Type B pancreatic cell (in vitro differentiated cells): ENCODE measurements around the gene GNAS. TPM values are rescaled to one million over a fixed set of nuclear protein-coding genes. Genes with fewer than 3 reads are reported as not detected.

Experiments used
- DNase-seq: peaks from one replicate; pipeline ENCODE4 v3.0.0; 2021; ENCODE audit warnings: mixed read lengths; ENCODE audit not compliant: unreplicated experiment; ENCODE audit errors: extremely low spot score
- H3K27ac Mint-ChIP-seq: 2 replicates; pipeline ENCODE4 v1.8.0; 2021; ENCODE audit warnings: mild to moderate bottlenecking, mixed read lengths
- H3K27me3 Mint-ChIP-seq: 2 replicates; pipeline ENCODE4 v1.8.0; 2021; ENCODE audit warnings: mixed read lengths
- H3K36me3 Mint-ChIP-seq: 2 replicates; pipeline ENCODE4 v1.8.0; 2021; ENCODE audit warnings: mixed read lengths
- H3K4me1 Mint-ChIP-seq: one replicate; pipeline ENCODE4 v1.8.0; 2021; ENCODE audit warnings: mixed read lengths; ENCODE audit not compliant: unreplicated experiment
- H3K4me3 Mint-ChIP-seq: 2 replicates; pipeline ENCODE4 v1.8.0; 2021; ENCODE audit warnings: mild to moderate bottlenecking, mixed read lengths
- H3K9me3 Mint-ChIP-seq: 2 replicates; pipeline ENCODE4 v1.8.0; 2021; ENCODE audit warnings: mixed read lengths
- total RNA-seq: library from RNA; stranded (reverse); gene quantifications from 2 replicates; pipeline ENCODE4 v1.2.1, GENCODE V29; 2021; ENCODE audit warnings: low replicate concordance
- TF ChIP-seq, protein P1 (sequence below): fragments of 200-600 bp; sonication (generic); conservative IDR thresholded peaks from 2 replicates; pipeline ENCODE4 v1.5.0; 2021; ENCODE audit warnings: antibody characterized with exemption, mild to moderate bottlenecking

The GNAS gene
- total RNA-seq, 1 donor from 2014 or later = 1,406 TPM

DNA sequence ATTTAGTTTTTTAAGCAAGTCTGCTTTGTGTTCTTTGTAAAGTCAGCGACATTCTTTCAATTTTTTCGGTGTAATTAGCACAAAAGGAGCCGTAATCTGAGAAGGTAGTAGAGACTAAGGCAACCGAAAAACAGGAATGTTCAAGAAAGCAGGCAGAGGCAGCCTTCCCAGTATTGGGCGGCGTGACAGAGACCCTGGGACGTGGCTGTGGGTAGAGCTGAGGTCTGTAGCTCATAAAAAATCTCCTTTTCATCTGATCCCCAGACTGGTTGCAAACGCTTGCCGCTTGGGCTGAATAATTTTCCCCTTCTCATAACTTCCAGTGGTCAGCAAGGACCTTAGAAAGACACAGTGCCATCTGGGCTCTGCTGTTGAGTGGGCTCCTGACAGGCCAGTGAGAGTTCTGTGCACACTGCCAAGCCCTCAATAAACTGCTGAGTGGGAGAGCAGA lies 30.8 kb downstream of the GNAS start:
- peak; percentile 49 for DNase-seq
- Mint-ChIP-seq H3K4me3 (peak overlapping the region; percentile 66), H3K4me1 (peaks cover 49% of the 10 kb centered on the region)

DNA sequence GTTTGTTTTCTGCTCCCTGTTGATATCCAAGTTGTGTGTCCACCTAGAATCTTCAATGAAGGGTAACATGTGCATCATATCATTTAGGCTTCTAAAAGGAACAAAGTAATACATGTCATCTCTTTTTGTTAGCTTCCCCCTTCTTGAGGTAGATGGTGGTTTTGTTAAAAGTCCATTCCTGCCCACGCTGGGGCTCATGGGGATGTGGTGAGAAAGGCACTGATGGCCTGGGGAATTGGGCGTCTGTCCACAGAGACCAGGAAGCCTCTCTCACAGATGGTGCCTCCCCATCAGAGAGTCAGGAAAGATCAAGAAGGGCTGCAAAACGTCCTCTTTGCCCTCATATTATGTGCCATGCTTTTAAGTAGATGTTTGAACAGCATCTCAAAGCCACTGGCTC lies 32.5 kb downstream of the GNAS start:
- H3K4me1 Mint-ChIP-seq = peaks cover 34% of the 10 kb centered on the region
- no peaks in the 10 kb centered on the region for H3K9me3 Mint-ChIP-seq
- TF ChIP-seq, protein P1, sequence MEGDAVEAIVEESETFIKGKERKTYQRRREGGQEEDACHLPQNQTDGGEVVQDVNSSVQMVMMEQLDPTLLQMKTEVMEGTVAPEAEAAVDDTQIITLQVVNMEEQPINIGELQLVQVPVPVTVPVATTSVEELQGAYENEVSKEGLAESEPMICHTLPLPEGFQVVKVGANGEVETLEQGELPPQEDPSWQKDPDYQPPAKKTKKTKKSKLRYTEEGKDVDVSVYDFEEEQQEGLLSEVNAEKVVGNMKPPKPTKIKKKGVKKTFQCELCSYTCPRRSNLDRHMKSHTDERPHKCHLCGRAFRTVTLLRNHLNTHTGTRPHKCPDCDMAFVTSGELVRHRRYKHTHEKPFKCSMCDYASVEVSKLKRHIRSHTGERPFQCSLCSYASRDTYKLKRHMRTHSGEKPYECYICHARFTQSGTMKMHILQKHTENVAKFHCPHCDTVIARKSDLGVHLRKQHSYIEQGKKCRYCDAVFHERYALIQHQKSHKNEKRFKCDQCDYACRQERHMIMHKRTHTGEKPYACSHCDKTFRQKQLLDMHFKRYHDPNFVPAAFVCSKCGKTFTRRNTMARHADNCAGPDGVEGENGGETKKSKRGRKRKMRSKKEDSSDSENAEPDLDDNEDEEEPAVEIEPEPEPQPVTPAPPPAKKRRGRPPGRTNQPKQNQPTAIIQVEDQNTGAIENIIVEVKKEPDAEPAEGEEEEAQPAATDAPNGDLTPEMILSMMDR = no peak
- no peak overlapping the region for H3K27ac Mint-ChIP-seq
- DNase-seq = no peak
- peaks cover 8% of the 10 kb centered on the region for H3K27me3 Mint-ChIP-seq
- no peak overlapping the region for H3K4me3 Mint-ChIP-seq
- H3K36me3 Mint-ChIP-seq = peaks cover 4% of the 10 kb centered on the region

More for the DNA sequence above, 30.8 kb downstream of the GNAS start:
- TF ChIP-seq, protein P1 = no peak
- Mint-ChIP-seq H3K27me3 (peaks cover 9% of the 10 kb centered on the region), H3K36me3 (peaks cover 4% of the 10 kb centered on the region), H3K9me3 (no peaks in the 10 kb centered on the region), H3K27ac (peak overlapping the region; percentile 22)

DNA sequence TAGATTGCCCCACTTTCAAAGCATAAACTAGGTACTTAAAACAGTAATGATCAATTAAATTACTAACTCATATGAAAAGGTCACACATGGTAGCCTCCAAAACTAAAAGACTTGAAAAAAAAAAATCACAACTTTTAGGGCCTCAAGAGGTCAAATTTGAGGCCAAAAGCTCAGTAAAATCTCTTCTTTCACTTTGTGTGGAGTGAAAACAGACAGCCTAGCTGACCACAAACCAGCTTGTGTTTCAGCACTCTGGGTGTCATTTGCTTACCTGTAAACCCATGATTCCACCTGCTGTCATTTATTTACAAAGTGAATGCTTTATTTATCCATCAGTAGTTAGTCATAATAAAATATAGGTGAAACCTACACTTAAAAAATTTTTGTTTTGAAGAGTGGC lies 34.0 kb downstream of the GNAS start:
- Mint-ChIP-seq H3K27ac (no peak overlapping the region), H3K9me3 (no peaks in the 10 kb centered on the region), H3K4me1 (peaks cover 25% of the 10 kb centered on the region), H3K27me3 (no peaks in the 10 kb centered on the region), H3K36me3 (no peaks in the 10 kb centered on the region), H3K4me3 (no peak overlapping the region)
- DNase-seq = no peak
- TF ChIP-seq, protein P1 = no peak

DNA sequence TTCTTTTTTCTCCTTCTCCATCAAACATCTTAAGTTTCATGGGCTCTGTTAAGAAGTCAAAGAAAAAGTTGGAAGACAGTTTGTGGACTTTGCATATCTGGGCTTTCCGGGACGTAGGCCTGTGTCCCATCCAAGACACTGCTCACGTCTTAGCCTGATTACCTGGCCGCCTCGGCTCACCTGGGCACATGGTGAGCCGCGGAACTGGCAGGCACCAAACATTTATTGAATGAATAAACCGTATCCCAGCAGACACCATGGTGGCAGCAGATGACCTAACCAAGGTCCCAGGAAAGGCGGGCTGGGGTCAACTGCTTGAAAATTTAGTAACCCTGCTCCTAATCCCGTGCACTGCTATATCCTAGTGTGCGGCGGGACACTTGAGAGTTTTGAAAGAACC lies 35.6 kb downstream of the GNAS start:
- Mint-ChIP-seq H3K27me3 (no peaks in the 10 kb centered on the region), H3K4me3 (peak overlapping the region; percentile 90), H3K36me3 (no peaks in the 10 kb centered on the region), H3K27ac (peak overlapping the region; percentile 91), H3K4me1 (peaks cover 16% of the 10 kb centered on the region), H3K9me3 (no peaks in the 10 kb centered on the region)
- DNase-seq = no peak
- TF ChIP-seq, protein P1 = no peak

DNA sequence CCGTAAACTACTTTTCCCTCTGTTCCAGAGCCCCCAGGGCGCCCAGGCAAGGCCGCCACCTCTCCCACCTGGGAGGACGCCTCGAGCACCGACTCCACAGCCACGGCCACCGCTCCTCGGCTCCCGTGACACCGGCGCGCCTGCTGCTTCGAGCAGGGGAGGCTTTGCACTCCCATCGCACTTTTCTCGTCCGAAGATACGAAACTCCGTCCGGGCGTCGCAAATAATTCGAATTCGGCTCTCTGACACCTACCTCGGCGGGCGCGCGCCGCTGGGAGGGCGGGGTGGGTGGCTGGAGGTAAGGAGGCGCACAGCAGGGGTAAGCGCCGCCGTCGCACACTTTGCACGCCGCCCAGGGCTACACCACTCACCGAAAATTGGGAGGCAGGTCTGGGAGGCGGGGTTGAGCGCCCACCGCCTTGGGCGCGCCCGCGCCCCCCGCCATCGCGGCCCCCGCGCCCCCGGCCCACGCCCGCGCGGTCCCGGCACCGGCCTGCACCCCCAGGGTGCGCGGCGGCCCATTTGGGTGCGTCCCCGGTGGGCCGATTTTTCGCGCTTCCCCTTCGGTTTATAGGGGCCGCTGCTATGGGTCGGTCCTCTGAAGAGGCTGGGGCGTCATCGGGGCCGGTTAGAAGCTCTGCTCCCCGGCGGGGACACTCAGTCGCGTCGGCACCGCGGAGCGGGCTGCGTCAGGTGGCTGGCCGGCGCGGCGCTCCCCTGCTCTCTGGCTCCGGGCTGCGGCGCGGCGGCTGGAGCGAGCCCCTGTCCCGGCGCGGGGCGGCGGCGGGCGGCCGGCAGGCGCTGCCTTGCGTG lies 36.2 kb downstream of the GNAS start:
- peaks cover 16% of the 10 kb centered on the region for H3K4me1 Mint-ChIP-seq
- peak overlapping the region; percentile 91 for H3K27ac Mint-ChIP-seq
- peak overlapping the region; percentile 90 for H3K4me3 Mint-ChIP-seq
- DNase-seq = peak; percentile 82
- TF ChIP-seq, protein P1 = no peak
- H3K36me3 Mint-ChIP-seq = peaks cover 3% of the 10 kb centered on the region
- no peaks in the 10 kb centered on the region for H3K27me3 Mint-ChIP-seq
- no peaks in the 10 kb centered on the region for H3K9me3 Mint-ChIP-seq
